GM21381 (cell line): ENCODE data around the gene PTBP1.
"Not testable (repeated sequence)": the region's sequence is repeated elsewhere in the genome, so short reads cannot be mapped to it uniquely, and the experiment has no call there.

ENCODE experiments used
- ATAC-seq: cut with Tn5 transposase; IDR thresholded peaks from one replicate; pipeline ENCODE4 v1.9.1; 2021; ENCODE audit warnings: mild to moderate bottlenecking, moderate library complexity; ENCODE audit not compliant: unreplicated experiment

PTBP1 gene

DNA sequence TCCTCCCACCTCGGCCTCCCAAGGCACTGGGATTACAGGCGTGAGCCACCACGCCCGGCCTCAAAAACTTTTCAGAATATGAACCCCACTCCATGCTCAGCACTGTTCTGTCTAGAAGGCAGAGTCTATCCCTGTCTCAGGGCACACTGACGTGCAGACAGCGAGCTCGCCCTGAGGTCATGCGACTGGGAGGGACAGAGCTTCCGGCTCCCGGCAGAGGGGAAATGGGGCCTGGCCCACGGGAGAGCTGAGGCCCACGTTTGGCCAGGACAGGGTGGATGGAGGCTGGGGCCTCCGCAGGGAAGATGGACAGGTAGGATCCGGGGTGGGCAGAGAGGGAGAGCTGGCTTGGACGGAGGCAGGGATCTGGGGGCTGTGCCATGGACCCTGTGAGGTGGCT lies 27.6 kb downstream of the PTBP1 start:
- no peak for ATAC-seq

DNA sequence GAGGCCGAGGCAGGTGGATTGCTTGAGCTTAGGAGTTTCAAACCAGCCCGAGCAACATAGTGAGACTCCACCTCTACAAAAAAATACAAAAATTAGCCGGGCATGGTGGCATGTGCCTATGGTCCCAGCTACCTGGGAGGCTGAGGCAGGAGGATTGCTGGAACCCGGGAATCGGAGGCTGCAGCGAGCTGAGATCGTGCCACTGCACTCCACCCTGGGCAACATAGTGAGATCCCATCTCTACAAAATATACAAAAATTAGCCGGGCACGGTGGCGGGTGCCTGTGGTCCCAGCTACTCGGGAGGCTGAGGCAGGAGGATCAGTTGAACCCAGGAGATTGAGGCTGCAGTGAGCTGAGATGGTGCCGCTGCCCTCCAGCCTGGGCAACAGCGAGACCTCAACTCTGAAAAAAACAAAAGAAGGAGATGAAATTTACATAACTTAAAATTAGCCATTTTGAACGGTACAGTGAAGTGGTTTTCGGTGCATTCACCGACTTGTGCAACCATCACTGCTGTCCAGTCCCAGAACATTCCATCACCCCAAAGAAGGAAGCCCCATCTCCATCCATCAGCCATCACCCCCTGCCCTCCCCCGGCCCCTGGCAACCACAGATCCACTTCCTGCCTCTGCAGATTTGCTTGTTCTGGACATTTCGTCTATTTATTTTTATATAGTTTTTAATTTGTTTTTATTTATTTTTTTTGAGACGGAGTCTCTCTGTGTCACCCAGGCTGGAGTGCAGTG lies 28.8 kb downstream of the PTBP1 start:
- no peak for ATAC-seq

DNA sequence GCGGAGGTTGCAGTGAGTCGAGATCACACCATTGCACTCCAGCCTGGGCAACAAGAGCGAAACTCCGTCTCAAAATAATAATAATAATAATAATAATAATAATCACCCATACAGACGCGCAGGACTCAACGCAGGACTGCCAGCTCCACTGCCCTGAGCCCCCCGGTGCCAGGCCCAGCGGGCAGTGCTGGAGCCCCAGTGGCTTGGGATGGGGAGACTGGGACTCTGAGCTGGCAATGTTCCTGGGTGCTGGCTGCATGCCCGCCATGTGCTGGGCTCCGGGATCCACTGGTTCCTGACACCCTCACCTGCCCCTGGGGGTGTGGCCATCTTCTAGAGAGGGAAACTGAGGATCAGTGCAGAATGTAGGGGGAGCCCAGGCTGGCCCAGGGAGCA lies 30.1 kb downstream of the PTBP1 start:
- ATAC-seq: no peak

DNA sequence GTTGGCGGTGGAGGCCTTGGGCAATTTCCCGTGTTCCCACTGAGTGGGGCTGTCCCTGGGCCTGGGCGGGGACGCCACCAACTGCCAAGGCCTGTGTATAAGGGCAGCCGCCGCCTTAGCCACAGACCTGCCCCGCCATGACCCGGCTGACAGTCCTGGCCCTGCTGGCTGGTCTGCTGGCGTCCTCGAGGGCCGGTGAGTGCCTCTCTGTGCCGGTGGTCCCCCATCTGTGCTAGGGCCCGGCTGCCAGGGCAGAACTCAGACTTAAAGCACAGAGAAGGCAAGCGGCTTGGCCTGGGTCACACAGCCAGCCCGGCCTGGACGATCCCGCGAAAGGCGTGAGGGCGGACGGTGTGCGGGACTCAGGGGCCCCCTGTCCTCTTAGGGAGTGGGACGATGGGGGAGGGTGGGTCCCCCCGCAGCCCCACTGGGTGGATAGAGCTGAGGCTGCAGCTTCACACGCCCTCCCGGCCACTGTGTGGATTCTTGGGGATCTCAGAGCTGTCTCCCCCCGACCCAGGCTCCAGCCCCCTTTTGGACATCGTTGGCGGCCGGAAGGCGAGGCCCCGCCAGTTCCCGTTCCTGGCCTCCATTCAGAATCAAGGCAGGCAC lies 30.6 kb downstream of the PTBP1 start, which contains the start of gene AZU1:
TSS of gene AZU1 (plus strand) at position 128 of the 612 bp plus-strand sequence. CDS start at position 138, 10 bp downstream.
- no peak for ATAC-seq

DNA sequence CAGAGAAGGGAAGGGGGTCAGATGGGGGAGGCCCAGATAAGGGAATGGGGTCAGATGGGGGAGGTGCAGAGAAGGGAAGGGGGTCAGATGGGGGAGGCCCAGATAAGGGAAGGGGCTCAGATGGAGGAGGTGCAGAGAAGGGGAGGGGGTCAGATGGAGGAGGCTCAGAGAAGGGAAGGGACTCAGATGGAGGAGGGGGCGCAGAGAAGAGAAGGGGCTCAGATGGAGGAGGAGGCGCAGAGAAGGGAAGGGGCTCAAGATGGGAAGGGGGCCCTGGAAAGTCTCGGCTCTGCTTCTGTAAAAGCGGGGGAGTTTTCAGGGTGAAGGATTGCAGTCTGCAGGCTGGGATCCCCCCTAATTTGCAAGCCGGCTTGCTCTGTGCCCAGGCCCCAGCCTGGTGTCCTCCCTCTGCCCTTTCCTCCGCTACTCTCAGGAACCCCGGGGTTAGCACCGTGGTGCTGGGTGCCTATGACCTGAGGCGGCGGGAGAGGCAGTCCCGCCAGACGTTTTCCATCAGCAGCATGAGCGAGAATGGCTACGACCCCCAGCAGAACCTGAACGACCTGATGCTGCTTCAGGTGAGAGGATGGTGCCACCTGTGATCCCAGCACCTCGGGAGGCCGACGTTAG lies 32.0 kb downstream of the PTBP1 start:
- no peak for ATAC-seq

DNA sequence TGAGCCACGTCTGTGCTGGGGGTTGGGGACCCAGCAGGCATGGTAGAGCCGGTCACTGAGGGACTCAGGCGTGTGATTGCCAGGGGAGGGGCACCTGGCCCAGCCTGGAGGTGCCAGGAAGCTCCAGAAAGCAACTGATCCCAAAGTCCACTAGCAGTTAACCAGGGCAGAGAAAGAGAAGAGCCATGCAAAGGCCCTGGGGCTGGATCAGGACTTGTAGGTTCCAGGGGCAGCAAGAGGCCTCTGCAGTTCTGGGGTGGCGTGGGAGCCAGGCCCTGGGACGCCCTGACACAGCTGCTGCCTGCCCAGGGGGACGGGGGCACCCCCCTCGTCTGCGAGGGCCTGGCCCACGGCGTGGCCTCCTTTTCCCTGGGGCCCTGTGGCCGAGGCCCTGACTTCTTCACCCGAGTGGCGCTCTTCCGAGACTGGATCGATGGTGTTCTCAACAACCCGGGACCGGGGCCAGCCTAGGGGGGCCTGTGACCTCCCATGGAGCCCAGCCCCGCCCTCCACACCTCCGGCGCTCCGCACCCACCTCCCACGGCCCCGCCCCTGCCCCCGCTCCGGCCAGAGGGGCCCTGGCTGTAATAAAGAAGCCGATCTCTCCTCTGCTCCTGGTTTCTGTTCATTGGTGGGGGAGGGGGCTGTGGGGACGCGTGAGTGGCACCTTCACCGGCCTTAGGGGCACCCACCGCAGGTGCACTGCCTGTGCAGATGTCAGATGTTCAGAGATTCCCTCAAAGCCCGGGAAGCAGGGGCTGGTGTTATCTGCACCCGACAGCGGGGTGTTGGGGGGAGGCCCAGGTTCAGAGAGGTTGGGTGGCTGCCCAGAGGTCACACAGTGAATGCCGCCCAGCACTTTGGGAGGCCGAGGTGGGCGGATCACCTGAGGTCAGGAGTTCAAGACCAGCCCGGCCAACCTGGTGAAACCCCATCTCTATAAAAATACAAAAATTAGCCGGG lies 34.4 kb downstream of the PTBP1 start:
- ATAC-seq: no peak

DNA sequence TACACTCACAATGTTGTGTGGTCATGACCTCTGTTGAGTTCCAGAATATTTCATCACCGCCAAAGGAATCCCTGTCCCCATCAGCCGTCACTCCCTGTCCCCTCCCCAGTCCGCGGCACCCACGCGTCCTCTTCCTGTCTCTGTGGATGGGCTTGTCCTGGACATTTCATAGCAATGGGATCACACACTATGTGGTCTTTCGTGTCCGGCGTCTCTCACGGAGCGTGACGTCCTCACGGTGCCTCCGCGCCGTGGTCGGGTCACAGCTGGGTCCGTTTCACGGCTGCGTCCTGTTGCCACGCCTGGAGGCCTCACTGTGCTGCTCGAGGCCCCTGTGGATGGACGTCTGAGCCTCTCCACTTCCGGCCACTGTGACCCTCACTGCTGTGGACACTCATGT lies 37.0 kb downstream of the PTBP1 start:
- ATAC-seq: no peak

DNA sequence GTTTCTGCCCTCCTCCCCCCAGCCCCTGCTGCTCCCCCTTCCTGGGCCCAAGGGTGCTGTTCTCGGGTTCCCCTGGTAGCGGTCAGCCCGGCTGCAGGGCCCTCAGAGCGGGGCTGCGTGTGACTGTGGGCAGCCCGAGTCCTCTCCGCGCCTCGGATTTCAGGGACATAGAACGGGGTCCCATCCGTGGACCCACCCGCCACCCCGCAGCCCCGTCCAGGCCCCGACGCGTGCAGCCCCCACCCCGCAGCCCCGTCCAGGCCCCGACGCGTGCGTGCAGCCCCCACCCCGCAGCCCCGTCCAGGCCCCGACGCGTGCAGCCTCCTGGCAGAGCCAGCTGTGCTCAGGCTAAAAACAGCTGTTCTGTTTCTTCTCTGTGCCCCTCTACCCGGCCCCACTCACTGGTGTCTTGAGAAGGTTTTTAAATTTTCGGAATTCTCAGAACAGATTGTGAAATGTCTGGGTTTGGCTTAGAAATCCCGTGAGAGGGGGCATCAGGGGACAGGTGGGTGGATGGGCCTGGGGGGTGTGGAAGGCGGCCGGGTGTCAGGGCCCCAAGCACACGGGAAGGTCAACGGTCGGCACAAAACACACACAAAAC lies 38.1 kb downstream of the PTBP1 start:
- no peak for ATAC-seq

DNA sequence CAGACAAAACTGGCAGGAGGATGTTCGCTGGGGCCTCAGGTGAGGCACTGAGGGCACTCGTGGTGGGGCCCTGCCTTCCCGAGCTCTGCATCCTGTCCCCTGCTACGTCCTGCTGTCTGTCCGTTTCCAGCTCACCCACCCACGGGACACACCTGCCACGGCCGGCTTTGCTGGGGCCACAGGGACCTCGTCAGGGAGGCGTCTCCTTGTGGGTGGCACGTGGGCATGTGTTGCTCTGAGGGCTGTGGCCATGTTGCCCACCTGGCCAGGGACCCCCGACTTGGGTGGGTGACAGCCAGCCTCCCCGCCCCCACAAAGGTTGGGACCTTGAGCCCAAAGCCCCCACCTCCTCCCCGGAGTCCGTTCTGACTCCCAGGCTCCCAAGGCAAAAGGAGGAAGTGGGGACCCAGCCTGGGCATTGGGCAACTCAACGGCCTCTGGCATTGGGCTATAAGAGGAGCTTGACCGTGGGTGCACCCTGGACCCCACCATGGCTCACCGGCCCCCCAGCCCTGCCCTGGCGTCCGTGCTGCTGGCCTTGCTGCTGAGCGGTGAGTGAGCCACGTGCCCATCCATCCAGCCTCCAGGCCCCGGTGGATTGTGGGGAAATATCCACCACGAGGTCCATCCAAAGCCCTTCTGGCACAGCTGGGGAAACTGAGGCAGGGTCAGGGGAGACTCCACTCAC lies 43.4 kb downstream of the PTBP1 start, which contains the start of gene PRTN3:
TSS of gene PRTN3 (plus strand) at position 481 of the 688 bp plus-strand sequence. CDS start at position 491, 10 bp downstream.
- ATAC-seq: no peak

DNA sequence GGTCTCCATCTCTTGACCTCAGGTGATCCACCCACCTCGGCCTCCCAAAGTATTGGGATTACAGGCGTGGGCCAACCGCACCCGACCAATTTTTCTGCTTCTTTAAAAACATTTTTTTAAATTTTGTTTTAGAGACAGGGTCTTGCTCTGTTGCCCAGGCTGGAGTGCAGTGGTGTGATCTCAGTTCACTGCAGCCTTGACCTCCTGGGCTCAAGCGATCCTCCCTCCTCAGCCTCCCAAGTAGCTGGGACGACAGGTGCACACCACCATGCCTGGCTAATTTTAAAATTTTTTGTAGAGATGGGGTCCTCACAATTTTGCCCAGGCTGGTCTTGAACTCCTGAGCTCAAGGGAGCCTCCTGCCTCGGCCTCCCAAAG lies 45.5 kb downstream of the PTBP1 start:
- ATAC-seq: not testable (repeated sequence)

DNA sequence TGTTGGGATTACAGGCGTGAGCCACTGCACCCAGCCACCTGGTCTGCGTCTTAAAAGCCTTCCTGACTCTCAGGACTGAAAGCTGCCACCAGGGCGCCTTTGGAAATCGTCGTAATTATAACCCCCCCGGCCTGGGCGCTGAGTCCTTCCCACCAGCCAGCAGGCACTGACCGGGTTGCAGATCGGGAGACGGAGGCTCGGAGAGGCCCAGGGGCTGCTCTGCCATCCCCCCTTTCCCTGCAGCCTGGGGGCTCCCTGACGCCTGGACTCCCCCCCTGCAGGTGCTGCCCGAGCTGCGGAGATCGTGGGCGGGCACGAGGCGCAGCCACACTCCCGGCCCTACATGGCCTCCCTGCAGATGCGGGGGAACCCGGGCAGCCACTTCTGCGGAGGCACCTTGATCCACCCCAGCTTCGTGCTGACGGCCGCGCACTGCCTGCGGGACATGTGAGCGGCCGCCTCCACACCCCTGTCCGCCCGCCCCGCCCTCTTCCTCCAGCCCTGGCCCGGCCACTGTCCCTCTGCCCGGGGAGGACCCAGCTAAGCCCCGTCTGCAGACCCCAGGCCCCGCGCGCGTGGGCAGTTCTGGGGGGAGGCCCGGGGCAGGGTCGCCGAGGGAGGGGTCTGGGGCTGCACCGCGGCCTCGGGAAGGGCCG lies 46.1 kb downstream of the PTBP1 start:
- ATAC-seq: no peak

DNA sequence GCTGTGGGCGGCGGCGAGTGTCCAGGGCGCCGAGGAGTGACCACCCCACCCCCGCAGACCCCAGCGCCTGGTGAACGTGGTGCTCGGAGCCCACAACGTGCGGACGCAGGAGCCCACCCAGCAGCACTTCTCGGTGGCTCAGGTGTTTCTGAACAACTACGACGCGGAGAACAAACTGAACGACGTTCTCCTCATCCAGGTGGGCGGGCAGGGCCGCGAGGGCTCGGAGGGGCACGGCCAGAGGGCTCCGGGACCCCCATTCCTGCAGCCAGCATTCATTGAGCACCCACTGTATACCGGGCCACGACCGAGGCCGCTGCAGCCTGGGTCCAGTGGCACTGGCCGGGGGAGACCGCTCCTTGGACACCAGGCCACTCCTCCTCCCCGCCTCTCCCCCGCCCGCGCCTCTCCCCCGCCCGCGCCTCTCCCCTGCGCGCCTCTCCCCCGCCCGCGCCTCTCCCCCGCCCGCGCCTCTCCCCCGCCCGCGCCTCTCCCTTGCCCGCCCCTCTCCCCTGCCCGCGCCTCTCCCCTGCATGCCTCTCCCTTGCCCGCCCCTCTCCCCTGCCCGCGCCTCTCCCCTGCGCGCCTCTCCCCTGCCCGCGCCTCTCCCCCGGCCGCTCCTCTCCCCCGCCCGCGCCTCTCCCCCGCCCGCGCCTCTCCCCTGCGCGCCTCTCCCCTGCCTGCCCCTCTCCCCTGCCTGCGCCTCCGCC lies 46.7 kb downstream of the PTBP1 start:
- ATAC-seq: no peak

DNA sequence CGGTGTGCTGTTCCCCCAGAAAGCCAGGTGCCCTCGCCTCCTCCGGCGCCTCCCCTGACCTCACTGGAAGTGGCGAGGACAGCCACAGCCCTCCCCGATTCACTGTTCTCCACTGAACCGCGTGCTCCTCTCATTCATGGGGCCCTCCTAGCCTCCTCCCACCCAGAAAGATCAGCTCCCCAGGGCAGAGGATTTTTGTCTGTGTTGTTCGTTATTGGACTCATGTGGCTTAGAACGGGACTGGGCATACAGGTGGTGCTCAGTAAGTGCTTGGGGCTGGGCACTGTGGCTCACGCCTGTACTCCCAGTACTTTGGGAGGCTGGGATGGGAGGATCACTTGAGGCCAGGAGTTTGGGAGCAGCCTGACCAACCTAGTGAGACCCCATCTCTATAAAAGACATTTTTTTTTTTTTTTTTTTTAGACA lies 47.3 kb downstream of the PTBP1 start:
- no peak for ATAC-seq

DNA sequence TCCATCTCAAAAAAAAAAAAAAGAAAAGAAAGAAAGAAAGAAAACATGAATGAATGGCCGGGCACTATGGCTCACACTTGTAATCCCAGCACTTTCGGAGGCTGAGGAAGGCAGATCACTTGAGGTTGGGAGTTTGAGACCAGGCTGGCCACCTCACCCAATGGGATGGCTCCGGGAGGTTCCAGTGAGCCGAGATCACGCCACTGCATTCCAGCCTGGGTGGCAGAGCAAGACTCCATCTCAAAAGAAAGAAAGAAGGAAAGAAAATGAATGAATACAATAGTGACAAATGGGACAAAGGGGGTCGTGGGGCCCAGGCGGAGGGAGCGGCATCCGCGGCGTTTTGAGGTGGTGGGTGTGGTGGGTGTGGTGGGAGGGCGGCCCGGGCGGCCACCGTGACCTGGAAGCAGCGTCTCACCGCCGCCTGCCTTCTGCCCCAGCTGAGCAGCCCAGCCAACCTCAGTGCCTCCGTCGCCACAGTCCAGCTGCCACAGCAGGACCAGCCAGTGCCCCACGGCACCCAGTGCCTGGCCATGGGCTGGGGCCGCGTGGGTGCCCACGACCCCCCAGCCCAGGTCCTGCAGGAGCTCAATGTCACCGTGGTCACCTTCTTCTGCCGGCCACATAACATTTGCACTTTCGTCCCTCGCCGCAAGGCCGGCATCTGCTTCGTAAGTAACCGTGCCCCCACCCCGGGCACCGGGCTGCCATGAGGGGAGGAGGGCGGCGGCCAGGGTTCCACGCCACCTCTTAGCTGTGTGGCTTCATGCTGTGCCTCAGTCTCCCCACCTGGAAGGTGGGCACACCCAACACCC lies 48.7 kb downstream of the PTBP1 start:
- no peak for ATAC-seq

DNA sequence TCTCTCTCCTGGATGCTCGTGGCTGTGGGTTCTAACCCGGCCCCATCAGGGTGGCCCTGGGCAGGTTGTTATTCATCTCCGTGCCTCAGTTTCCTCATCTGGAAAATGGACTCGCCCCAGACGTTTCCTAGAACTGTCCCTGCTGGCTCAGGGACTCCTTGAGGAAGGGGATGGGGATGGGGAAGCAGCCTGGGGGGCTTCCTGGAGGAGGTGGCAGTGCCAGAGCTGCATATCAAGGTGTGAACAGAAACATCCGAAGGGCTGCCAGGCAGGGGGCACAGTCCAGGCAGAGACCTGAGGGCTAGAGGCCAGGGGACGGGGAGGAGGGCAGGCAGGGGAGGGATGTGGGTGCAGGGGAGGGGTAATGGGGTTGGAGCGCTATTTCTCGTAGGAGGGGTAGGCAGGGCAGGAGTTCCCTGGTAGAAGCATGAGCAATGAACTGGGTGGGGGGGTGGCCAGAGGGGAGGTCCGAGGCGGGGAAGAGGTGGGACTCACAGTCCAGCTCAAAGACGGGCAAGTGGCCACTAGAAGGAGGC lies 51.2 kb downstream of the PTBP1 start:
- ATAC-seq: no peak

DNA sequence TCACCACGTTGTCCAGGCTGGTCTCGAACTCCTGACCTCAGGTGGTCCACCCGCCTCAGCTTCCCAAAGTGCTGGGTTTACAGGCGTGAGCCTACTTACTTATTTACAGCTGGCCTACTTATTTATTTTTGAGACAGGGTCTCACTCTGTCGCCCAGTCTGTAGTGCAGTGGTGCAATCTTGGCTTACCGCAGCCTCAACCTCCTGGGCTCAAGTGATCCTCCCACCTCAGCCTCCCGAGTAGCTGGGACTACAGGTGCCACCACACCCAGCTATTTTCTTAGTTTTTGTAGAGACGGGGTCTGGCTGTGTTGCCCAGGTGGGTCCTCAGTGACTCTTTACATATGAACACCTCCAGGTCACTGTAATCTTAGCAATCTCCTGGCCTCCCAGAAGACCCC lies 51.9 kb downstream of the PTBP1 start:
- not testable (repeated sequence) for ATAC-seq

DNA sequence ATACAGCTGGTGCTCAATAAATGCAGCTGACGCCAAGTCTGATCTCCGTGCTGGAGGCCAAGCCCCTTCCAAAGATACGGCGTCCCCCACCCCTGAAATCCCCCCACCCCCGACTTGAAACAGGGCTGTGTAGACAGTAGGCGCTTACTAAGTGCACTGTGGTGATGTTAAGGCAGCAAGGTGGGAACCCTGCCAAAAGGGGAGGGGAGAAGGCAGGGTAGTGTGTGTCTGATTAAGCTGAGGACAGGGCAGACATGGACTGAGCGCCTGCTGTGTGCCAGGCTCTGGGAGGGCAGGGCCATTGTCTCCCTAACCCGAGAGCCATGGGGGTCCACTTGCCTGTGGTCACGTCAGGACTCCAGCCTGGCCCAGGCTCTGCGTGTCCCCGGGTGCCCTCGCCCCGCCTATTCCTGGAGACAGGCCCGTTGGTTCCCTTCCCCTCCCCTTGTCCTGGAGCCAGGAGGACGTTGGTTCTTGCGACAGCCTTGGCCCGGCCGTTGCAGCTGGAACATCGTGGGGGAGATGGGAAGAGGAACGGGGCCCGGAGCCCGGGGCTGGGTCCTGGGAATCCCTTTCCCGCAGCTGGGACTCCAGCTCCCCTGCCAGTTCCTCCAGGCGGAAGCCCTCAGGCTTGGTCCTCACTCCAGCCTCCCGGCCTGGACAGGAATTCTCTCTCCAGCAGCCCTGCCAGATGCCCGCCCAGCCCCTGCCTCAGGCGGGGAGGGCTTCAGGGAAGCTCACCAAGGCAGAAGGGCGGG lies 53.1 kb downstream of the PTBP1 start:
- no peak for ATAC-seq
